Inflammatory macrophage treated with lipopolysaccharide for 4 hours (primary cell): ENCODE results near the gene CLEC4F.

Experiments
- DNase-seq: peaks from one replicate; pipeline ENCODE4 v3.0.0-alpha.2; 2020

The CLEC4F gene

GRCh38 chr2:70820499-70820898 is at the start of gene CLEC4F:
Gene CLEC4F, minus strand, starts transcription at chr2:70820599. Its CDS starts 76 bp downstream, at chr2:70820523.
- DNase-seq: no peak

GRCh38 chr2:70868970-70869369 is 48.6 kb upstream of the CLEC4F start:
- no peak for DNase-seq

- peak; percentile 73 for DNase-seq
Observed at GRCh38 chr2:70861777-70862625, 41.6 kb upstream of the CLEC4F start.

- no peak for DNase-seq
Observed at GRCh38 chr2:70855667-70856066, 35.3 kb upstream of the CLEC4F start.

- peak; percentile 59 for DNase-seq
Observed at GRCh38 chr2:70854411-70854810, 34.0 kb upstream of the CLEC4F start.

GRCh38 chr2:70852824-70853223 is 32.4 kb upstream of the CLEC4F start:
- peak; percentile 81 for DNase-seq

- peak; percentile 93 for DNase-seq
Observed at GRCh38 chr2:70851704-70852103, 31.3 kb upstream of the CLEC4F start.

- DNase-seq: peak; percentile 42
Observed at GRCh38 chr2:70850925-70851324, 30.5 kb upstream of the CLEC4F start.

- no peak for DNase-seq
Observed at GRCh38 chr2:70842401-70842800, 22.0 kb upstream of the CLEC4F start.

- DNase-seq: no peak
Observed at GRCh38 chr2:70837980-70838925, 17.9 kb upstream of the CLEC4F start.

GRCh38 chr2:70835643-70836042 is 15.2 kb upstream of the CLEC4F start, which contains the start of gene CD207:
Gene CD207, minus strand, starts transcription at chr2:70835816. Its CDS starts 40 bp downstream, at chr2:70835776.
- no peak for DNase-seq

- no peak for DNase-seq
Observed at GRCh38 chr2:70834881-70835280, 14.5 kb upstream of the CLEC4F start.

- DNase-seq: no peak
Observed at GRCh38 chr2:70834106-70834505, 13.7 kb upstream of the CLEC4F start.

- no peak for DNase-seq
Observed at GRCh38 chr2:70833246-70833645, 12.8 kb upstream of the CLEC4F start.

- peak; percentile 62 for DNase-seq
Observed at GRCh38 chr2:70832386-70832785, 12.0 kb upstream of the CLEC4F start.

- no peak for DNase-seq
Observed at GRCh38 chr2:70831861-70832260, 11.5 kb upstream of the CLEC4F start.

GRCh38 chr2:70830366-70830765 is 10.0 kb upstream of the CLEC4F start:
- DNase-seq: peak; percentile 75

GRCh38 chr2:70829916-70830315 is 9.5 kb upstream of the CLEC4F start:
- no peak for DNase-seq

- DNase-seq: peak; percentile 58
Observed at GRCh38 chr2:70828914-70829824, 8.8 kb upstream of the CLEC4F start.

GRCh38 chr2:70828115-70828514 is 7.7 kb upstream of the CLEC4F start:
- DNase-seq: no peak

- DNase-seq: peak; percentile 26
Observed at GRCh38 chr2:70827388-70827787, 7.0 kb upstream of the CLEC4F start.

GRCh38 chr2:70826696-70827350 is 6.4 kb upstream of the CLEC4F start:
- DNase-seq: peak; percentile 74
